ENCODE results near the gene DCAF8L2.
"Not testable (repeated sequence)": the region's sequence is repeated elsewhere in the genome, so short reads cannot be mapped to it uniquely, and the experiment has no call there.

Gene DCAF8L2

DNA sequence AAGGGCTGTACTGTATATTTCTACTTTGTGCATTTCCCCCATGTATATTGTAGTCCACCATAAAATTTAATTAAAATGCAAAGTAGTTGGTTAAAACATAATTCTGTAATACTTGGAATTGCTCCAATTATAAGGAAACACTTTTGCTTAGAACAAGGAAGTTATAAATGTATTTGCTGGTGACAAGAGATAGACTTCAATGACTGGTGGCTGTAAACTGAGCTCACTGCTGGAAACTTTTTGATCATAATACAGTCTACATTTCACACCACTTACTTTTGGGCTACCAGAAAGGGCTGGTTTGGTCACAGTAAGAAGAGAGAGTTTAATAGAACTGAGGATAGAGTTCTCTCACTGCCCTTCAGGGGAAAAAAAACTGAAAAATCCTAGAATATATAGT, 32.7 kb downstream of the DCAF8L2 start:
- no peak for ATAC-seq
- Mint-ChIP-seq H3K27me3 (no peaks in the 10 kb centered on the region), H3K4me1 (no peaks in the 10 kb centered on the region), H3K9me3 (no peaks in the 10 kb centered on the region), H3K4me3 (no peak overlapping the region), H3K36me3 (no peaks in the 10 kb centered on the region), H3K27ac (no peak overlapping the region)

DNA sequence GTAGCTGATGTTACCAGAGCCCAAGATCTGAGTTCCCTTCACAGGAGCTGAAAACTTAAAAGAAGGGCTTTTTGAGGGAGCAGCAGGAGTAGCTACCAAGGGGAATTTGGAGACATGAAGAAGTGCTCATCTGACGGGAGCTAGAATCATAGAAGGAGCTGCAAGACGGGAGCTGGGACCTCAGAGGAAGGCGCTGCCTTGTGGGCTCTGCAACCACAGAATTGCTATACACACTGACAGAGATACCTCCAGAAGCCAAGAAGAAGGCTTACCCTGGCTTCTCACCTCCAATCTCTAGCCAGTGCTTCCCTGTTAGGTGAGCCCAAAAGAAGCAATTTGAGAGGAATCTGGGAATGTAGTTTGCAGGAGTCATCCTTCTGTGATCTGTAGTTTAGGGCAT, 35.9 kb downstream of the DCAF8L2 start:
- no peaks in the 10 kb centered on the region for H3K27me3 Mint-ChIP-seq
- H3K27ac Mint-ChIP-seq: no peak overlapping the region
- peaks cover 3% of the 10 kb centered on the region for H3K9me3 Mint-ChIP-seq
- H3K4me3 Mint-ChIP-seq: no peak overlapping the region
- H3K4me1 Mint-ChIP-seq: no peaks in the 10 kb centered on the region
- no peak for ATAC-seq
- H3K36me3 Mint-ChIP-seq: peaks cover 6% of the 10 kb centered on the region

DNA sequence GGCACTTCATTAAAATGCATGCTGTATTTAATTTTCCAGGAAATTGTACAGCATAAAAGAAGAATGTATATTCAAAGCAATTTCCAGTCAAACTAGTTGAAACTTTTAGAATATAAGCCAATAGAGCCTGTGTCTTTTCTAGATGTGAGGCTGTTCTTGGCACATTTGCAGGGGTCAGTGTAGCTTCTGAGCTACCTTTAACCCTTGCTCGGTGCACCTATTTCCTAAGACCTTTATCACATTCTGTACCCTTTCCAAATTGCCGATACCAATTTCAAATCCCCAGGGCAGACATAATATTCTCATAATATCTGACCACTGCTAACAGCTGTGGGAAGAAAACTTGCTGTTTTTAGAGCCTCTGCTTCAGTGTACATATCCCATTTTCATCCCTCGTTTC, 43.2 kb downstream of the DCAF8L2 start:
- H3K36me3 Mint-ChIP-seq: peaks cover 6% of the 10 kb centered on the region
- H3K9me3 Mint-ChIP-seq: peaks cover 6% of the 10 kb centered on the region

DNA sequence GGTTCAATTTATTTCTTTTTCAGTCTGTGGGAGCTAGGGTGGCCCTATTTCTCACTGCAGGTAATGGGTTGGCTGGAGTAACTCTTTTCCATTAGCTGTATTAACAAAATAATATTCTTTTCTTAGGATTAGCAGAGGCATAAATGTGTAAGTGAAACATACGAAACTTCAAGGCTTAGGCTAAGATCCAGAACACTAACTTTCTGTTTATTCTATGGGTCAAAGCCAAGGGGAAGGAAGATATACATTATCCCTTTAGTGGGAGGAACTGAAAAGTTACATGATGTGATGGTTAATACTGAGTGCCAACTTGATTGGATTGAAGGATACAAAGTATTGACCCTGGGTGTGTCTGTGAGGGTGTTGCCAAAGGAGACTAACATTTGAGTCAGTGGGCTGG, 66.4 kb downstream of the DCAF8L2 start:
- no peaks in the 10 kb centered on the region for H3K27me3 Mint-ChIP-seq
- H3K4me1 Mint-ChIP-seq: no peaks in the 10 kb centered on the region
- peaks cover 2% of the 10 kb centered on the region for H3K9me3 Mint-ChIP-seq
- no peaks in the 10 kb centered on the region for H3K36me3 Mint-ChIP-seq
- no peak overlapping the region for H3K27ac Mint-ChIP-seq
- ATAC-seq: no peak
- no peak overlapping the region for H3K4me3 Mint-ChIP-seq

More for the DNA sequence above, 43.2 kb downstream of the DCAF8L2 start:
- Mint-ChIP-seq H3K27ac (no peak overlapping the region), H3K27me3 (no peaks in the 10 kb centered on the region), H3K4me1 (no peaks in the 10 kb centered on the region), H3K4me3 (no peak overlapping the region)
- ATAC-seq: no peak

DNA sequence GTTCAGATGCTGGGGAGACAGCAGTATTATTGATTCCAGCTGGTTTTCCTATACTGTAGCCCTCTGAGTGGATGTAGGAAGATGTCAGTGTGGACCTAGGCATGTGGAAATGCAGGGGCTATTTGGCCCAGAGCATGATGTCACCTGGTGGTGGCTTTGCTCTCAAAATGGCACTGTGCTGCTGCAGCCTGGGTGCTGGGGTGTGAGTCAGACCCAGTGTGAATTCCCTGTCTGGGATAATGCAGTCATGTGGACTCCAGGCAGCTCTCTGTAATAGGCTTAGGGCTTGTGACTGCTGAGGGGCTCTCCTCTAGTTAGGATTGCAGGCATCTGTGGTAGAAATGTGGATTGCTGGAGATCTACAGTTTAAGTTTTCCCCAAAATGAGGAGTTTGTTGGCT, 70.7 kb downstream of the DCAF8L2 start:
- Mint-ChIP-seq H3K4me3 (no peak overlapping the region), H3K9me3 (peaks cover under 1% of the 10 kb centered on the region), H3K36me3 (no peaks in the 10 kb centered on the region), H3K4me1 (no peaks in the 10 kb centered on the region), H3K27ac (no peak overlapping the region), H3K27me3 (no peaks in the 10 kb centered on the region)
- ATAC-seq: no peak

DNA sequence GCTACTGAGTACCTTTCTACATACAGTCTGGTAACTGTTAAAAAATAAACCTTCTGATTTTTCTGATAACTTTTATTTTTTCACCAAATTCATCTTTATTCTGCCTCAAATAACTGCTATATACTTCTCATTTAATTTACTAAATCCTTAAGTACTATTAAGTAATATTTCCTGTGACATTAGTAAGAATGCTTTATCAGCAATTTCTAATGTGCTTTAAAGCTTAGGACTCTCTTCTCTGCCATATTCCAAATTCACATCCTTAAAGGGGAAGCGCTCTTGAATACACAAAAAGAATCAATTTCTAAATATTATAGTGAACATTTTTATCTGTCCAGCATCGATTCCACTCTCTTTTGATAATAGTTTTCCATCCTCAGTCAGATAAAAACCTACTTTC, 81.1 kb downstream of the DCAF8L2 start:
- ATAC-seq: no peak
- no peaks in the 10 kb centered on the region for H3K27me3 Mint-ChIP-seq
- no peak overlapping the region for H3K27ac Mint-ChIP-seq
- no peak overlapping the region for H3K4me3 Mint-ChIP-seq
- no peaks in the 10 kb centered on the region for H3K36me3 Mint-ChIP-seq
- no peaks in the 10 kb centered on the region for H3K9me3 Mint-ChIP-seq
- no peaks in the 10 kb centered on the region for H3K4me1 Mint-ChIP-seq

DNA sequence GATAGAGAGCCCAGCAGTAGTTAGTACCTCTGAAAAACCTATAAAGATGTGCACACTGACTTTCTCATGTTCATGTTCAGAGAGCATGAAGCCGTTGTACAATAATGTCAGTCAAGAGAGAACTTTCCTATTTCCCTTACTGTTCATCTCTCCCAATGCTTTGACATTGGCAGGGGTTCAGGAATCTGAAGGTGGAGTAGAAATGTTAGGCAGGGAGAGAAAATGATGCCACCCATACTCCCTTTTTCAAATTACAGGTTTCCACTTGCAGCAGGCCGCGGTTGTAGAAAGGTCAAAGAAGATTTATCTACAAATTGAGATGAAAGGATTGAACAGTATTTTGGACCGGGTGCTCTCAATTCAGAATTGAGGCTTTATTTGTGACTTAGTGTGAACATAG, 84.3 kb downstream of the DCAF8L2 start:
- Mint-ChIP-seq H3K36me3 (no peaks in the 10 kb centered on the region), H3K4me1 (no peaks in the 10 kb centered on the region), H3K27ac (no peak overlapping the region), H3K4me3 (no peak overlapping the region), H3K27me3 (no peaks in the 10 kb centered on the region), H3K9me3 (no peaks in the 10 kb centered on the region)
- no peak for ATAC-seq

DNA sequence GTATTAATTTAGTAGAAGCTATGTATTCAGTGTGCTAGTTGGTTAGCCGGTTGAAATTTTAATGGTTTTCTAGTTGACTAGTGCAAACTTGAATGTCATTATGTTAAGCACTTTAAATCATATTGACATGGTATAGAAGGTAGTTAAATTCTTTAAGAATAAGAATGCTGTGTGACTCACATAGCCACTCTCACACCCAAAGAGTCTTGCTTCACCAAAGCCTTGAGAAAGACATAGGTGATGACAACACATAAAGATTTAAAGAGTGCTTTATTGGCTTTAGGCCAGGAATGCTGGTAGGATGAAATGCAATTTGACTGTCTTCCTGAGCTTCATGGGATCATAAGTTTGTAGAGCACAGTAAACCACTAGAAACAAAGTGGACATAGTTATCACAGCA, 85.3 kb downstream of the DCAF8L2 start:
- H3K9me3 Mint-ChIP-seq: no peaks in the 10 kb centered on the region
- no peaks in the 10 kb centered on the region for H3K36me3 Mint-ChIP-seq
- no peak overlapping the region for H3K4me3 Mint-ChIP-seq
- H3K27me3 Mint-ChIP-seq: no peaks in the 10 kb centered on the region
- no peak for ATAC-seq
- H3K4me1 Mint-ChIP-seq: no peaks in the 10 kb centered on the region
- no peak overlapping the region for H3K27ac Mint-ChIP-seq

DNA sequence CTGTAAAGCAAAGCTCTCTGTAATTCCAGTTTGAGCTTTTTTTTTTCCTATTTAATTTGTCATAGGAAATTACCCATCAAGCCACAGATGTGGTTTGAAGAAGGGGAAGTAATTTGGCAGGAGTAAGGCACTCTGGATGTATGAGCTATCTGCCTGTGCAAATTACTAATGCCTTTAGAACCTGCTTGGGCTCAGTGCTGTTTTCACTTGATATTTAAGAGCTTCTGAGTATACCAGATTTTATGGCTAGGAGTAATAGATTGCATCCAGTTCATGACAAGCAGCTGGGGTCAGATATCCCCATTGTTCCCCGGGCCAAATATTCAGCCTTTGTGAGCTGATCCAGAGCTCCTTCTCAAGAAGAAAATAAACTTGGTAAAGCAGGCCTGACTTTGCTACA, 89.1 kb downstream of the DCAF8L2 start:
- H3K4me1 Mint-ChIP-seq: no peaks in the 10 kb centered on the region
- no peaks in the 10 kb centered on the region for H3K9me3 Mint-ChIP-seq
- ATAC-seq: no peak
- H3K36me3 Mint-ChIP-seq: no peaks in the 10 kb centered on the region
- H3K27me3 Mint-ChIP-seq: no peaks in the 10 kb centered on the region
- no peak overlapping the region for H3K27ac Mint-ChIP-seq
- no peak overlapping the region for H3K4me3 Mint-ChIP-seq

DNA sequence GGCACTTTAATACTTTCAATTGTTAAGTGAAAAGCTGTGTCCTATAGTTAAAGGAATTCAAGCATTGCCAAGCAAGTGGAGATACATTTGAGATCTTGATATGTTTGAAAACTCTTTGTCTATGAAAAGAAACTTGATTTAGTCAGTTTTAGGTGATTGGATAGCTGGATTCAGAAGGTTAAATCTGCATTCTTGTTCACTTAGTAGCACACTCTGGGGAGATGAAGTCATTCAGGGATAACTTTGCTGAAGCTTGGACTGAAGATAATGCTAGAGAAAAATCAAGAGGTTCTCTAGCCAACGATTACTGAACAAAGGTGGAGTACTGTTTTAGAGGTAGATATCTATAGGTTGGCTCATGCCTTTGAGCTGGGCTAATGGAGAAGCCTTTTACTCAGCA, 90.6 kb downstream of the DCAF8L2 start:
- no peak for ATAC-seq
- H3K36me3 Mint-ChIP-seq: no peaks in the 10 kb centered on the region
- H3K4me3 Mint-ChIP-seq: no peak overlapping the region
- no peaks in the 10 kb centered on the region for H3K27me3 Mint-ChIP-seq
- no peak overlapping the region for H3K27ac Mint-ChIP-seq
- no peaks in the 10 kb centered on the region for H3K4me1 Mint-ChIP-seq
- H3K9me3 Mint-ChIP-seq: no peaks in the 10 kb centered on the region

DNA sequence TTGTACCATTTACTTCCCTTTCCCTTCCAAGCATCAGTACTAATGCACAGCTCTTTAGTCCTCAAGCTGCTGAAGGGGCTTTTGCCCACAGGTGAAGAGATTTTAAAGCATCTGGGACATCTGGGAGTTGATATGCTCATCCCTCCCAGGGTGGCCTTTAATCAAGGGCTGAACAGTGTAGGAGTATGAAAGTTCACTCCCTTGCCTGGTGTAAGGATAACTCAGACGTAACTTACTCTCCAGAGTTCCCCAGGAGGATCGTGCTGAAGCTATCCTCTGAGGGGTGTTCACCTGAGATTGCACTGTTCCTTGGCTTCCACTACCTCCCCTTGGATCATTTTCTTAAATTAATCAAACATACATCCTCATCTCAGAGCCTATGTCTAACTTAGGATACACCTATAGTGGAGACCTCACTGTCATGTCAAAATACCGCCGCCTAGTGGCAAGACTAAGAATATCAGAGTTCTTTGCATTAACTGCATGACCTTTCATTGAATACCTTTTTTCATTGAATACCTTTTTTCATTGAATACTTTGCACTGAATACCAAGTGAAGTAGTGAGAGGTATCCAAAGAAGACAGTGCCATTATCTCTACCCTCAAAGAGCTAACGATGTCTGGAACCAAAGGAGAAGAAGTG, 93.5 kb downstream of the DCAF8L2 start:
- H3K9me3 Mint-ChIP-seq: not testable (repeated sequence)

DNA sequence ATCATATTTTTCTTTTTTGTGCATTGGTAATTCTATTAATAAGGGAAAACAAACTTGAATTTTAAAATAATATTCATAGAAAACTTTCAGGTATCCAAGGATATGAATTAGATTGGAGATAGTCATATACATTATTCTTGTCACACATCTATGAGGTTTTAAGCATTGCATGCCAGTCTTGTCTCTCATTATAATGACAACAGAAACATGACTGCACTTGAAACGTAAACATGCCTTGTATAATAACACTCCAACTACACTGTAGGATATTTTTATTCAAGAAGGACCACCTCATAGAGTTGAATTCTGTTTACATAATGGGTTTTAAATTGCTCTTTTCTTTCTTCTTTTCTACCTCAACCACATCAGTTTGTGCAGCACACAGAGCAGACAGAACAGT, 104.5 kb downstream of the DCAF8L2 start:
- peaks cover 3% of the 10 kb centered on the region for H3K9me3 Mint-ChIP-seq

More for the DNA sequence above, 93.5 kb downstream of the DCAF8L2 start:
- not testable (repeated sequence) for H3K27me3 Mint-ChIP-seq, H3K36me3 Mint-ChIP-seq, H3K4me1 Mint-ChIP-seq, H3K4me3 Mint-ChIP-seq, H3K27ac Mint-ChIP-seq, ATAC-seq

DNA sequence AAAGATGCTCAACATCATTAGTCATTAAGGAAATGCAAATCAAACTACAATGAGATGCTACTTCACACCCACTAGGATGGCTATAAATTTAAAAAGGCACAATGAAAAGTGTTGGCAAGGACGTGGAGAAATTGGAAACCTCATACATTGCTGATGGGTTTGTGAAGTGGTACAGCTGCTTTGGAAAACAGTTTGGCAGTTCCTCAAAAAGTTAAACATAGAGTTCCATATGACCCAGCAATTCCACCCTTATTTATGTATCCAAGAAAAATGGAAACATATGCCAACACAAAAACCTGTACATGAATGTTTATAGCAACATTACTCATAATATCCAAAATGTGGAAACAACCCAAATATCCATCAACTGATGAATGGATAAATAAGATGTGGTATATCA, 116.4 kb downstream of the DCAF8L2 start:
- no peak overlapping the region for H3K27ac Mint-ChIP-seq
- no peaks in the 10 kb centered on the region for H3K27me3 Mint-ChIP-seq
- no peaks in the 10 kb centered on the region for H3K4me1 Mint-ChIP-seq
- no peak for ATAC-seq
- no peak overlapping the region for H3K4me3 Mint-ChIP-seq
- peaks cover 6% of the 10 kb centered on the region for H3K9me3 Mint-ChIP-seq
- H3K36me3 Mint-ChIP-seq: no peaks in the 10 kb centered on the region

More for the DNA sequence above, 104.5 kb downstream of the DCAF8L2 start:
- H3K4me1 Mint-ChIP-seq: no peaks in the 10 kb centered on the region
- no peak overlapping the region for H3K27ac Mint-ChIP-seq
- no peak for ATAC-seq
- H3K4me3 Mint-ChIP-seq: no peak overlapping the region
- no peaks in the 10 kb centered on the region for H3K27me3 Mint-ChIP-seq
- H3K36me3 Mint-ChIP-seq: no peaks in the 10 kb centered on the region

DNA sequence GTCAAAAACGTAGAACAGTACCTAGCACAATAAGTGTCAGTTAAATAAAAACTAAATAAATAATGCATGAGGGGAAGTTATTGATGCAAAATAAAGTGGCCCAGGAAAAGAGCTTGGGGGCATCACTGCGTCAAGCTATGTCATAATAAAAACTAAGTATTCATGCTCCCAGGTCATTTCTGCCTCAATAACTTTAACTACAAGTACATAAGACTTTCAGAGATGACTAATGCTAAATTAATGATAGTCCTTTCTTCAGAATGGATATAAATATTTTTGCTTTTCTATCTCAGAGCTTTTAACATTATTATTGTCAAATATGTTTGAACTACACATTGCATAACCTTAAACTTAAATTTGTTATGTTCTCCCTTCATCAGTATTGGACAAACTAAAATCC, 125.5 kb downstream of the DCAF8L2 start:
- Mint-ChIP-seq H3K27me3 (no peaks in the 10 kb centered on the region), H3K4me1 (no peaks in the 10 kb centered on the region), H3K9me3 (peaks cover 3% of the 10 kb centered on the region), H3K36me3 (no peaks in the 10 kb centered on the region), H3K27ac (no peak overlapping the region), H3K4me3 (no peak overlapping the region)
- no peak for ATAC-seq

DNA sequence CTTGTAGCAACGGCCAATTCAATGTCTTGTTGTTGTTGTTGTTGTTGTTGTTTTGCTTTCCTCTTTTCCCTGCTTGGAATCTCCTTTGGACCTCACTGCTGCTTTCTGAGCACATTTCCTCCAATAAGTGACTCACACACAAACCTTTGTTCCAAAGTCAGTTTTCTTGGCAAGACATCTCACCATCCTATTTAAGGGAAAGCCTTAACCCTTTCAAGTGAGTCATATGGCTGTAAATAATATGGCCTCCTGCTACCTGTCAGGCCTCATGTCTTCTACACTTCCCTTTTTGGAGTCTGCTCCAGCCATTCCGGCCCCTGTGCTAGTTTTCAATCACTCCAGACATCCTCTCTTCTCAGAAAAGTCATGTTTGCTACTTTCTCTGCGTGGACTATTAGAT, 138.1 kb downstream of the DCAF8L2 start:
- Mint-ChIP-seq H3K27ac (no peak overlapping the region), H3K9me3 (peaks cover 3% of the 10 kb centered on the region), H3K27me3 (no peaks in the 10 kb centered on the region), H3K36me3 (no peaks in the 10 kb centered on the region), H3K4me1 (no peaks in the 10 kb centered on the region), H3K4me3 (no peak overlapping the region)
- ATAC-seq: no peak

DNA sequence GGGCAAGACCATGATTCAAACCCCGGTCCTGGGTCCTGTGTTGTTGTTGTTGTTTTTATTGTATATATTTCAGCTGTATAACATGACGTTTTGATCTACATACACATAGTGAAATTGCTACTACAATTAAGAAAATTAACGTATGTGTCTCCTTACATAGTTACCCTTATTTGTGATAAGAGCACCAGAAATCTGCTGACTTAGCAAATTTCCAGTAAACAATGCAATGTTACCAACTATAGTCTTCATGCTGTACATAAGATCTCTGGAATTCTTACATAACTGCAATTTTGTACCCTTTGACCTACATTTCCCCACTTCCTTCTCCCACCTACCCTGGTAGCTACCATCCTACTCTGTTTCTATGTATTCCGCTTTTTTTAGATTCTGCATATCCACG, 141.8 kb downstream of the DCAF8L2 start:
- H3K4me1 Mint-ChIP-seq: no peaks in the 10 kb centered on the region
- peaks cover 3% of the 10 kb centered on the region for H3K9me3 Mint-ChIP-seq
- no peaks in the 10 kb centered on the region for H3K27me3 Mint-ChIP-seq
- ATAC-seq: no peak
- H3K36me3 Mint-ChIP-seq: no peaks in the 10 kb centered on the region
- H3K4me3 Mint-ChIP-seq: no peak overlapping the region
- H3K27ac Mint-ChIP-seq: no peak overlapping the region

DNA sequence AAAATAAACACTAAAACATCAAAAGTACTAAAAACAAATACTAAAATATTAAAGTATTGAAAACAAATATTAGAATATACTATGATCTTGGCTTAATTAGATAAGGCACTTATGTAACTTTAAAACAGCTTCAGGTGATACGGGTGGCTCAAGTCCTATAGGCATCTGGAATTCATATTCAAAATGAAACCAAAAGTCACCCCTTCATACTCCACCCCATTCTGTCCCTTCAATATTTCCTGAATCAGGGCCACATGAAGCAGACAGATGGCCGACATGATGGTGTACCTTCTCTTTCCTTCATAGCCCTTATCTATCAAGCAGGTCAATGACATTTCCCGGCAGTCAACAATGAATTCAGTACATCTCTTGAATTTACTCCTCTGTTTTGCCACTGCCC, 145.8 kb downstream of the DCAF8L2 start:
- no peak overlapping the region for H3K4me3 Mint-ChIP-seq
- H3K27me3 Mint-ChIP-seq: no peaks in the 10 kb centered on the region
- H3K36me3 Mint-ChIP-seq: no peaks in the 10 kb centered on the region
- no peak for ATAC-seq
- no peak overlapping the region for H3K27ac Mint-ChIP-seq
- H3K9me3 Mint-ChIP-seq: peaks cover 3% of the 10 kb centered on the region
- no peaks in the 10 kb centered on the region for H3K4me1 Mint-ChIP-seq

Measured in stimulated activated memory B cell treated with anti-CD40 and anti-IgM and Interleukin-4, amounts not matched to agents 10 μg/mL and 1 μg/mL and 100 μg/mL, for 72 hours (primary cell).